Stimulated activated CD4-positive, alpha-beta T cell treated with anti-CD3 and anti-CD28 coated beads, Interleukin-2, amount 100 ng/mL, for 24 hours (primary cell): Measurements from ENCODE around the gene DMKN.
A peak's percentile ranks its signal among the peaks of the same experiment; 100 is the strongest.

ENCODE experiments used
- DNase-seq, 2 donors: peaks; one replicate each; pipeline ENCODE4 v3.0.0-alpha.2; 2020

DMKN gene

DNA sequence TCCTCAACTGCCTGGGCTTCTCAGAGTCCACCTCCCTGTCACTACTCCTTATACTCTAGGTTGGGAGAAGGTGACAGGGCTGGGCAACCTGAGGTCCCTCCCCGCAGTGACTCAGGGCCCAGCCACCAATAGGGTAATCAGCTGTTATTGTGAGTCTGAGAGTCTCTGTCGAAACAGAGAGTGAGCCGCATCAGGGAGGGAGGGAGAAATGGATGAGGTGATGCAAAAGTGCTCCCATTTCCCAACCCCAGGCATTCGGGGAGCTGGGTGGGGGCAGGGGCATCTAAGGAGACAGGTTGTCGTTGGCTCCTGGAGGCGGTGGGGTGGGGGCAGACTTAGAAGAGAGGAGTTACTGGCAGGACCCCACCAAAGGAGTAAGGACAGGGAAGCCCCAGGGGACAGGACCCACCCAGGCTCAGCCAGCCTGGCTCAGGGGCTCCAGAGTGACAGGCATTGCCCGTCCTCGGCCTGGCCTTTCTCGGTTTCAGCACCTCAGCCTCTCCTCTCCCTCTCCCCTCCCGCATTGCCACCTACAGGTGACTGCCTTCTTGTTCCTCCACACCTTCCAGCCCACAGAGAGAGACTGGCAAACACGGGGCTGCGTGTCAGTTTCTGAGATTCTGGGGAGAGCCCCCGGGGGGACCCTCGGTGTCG, at the start of gene DMKN:
Gene DMKN, minus strand, starts transcription at position 22 of the 654 bp plus-strand sequence. CDS start 174 bp downstream, outside the sequence.
- DNase-seq: no peak

GRCh38 chr19:35562776-35563175, 49.3 kb upstream of the DMKN start:
- DNase-seq: no peak

DNA sequence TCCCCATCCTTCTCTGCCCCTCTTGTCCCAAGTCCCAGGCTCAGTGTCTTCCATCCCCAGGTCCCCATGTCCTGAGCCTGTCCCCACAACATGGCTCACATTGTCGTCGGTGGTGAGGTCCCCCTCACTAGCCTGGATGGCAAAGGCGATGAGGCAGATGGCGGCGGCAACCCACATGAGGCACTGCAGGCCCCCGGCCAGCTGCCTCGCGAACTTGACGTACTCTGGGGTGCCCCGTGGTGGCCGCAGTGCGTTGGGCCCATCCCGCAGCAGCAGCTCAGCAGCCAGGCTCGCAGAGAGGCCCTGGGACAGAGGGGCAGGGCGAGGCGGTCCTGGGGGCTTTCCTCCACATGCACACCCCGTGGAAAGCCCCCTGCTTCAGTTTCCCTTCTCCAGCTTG, 48.9 kb upstream of the DMKN start:
- no peak for DNase-seq

- no peak for DNase-seq
Measured at GRCh38 chr19:35561436-35561835, 48.0 kb upstream of the DMKN start.

DNA sequence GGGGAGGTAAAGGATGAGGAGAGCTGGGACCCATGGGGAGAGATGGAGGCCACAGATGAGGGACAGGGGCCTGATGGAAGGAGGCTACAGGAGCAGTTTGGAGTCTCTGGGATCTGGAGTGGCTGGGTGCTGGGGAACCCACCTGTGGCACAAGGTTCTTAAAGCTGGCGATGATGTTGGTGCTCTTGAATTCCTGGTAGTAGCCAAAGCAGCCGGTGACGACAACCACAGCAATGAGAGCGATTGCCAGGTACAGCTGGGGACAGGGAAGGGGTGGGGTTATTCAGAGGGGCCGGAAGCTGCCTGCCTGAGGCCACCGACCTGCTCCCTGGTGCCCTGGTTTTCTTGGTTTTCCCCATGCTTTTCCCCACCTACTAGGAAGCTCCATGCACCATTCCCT, 47.2 kb upstream of the DMKN start:
- no peak for DNase-seq

- no peak for DNase-seq
Measured at GRCh38 chr19:35560271-35560670, 46.8 kb upstream of the DMKN start.

- DNase-seq: no peak
Measured at GRCh38 chr19:35559781-35560180, 46.3 kb upstream of the DMKN start.

DNA sequence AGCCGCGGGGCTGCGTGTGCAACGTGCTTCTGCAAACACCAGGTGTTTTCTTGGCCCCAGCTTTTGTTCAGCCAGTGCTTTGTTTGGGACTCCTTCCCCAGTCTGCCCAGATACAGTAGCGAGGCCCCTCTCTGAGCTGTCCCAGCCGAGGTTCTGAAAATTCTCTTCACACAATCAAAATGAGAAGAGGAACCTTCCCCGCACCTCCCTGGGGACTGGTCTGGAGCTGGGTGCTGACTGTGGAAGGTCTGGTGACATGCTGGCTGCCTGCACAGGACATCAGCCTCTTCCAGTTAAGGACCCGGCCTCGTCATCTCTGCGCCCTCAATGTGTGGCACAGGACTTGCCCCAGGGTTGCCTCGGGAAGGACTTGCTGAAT, 45.8 kb upstream of the DMKN start:
- no peak for DNase-seq

- no peak for DNase-seq
Measured at GRCh38 chr19:35558400-35559280, 45.2 kb upstream of the DMKN start.

DNA sequence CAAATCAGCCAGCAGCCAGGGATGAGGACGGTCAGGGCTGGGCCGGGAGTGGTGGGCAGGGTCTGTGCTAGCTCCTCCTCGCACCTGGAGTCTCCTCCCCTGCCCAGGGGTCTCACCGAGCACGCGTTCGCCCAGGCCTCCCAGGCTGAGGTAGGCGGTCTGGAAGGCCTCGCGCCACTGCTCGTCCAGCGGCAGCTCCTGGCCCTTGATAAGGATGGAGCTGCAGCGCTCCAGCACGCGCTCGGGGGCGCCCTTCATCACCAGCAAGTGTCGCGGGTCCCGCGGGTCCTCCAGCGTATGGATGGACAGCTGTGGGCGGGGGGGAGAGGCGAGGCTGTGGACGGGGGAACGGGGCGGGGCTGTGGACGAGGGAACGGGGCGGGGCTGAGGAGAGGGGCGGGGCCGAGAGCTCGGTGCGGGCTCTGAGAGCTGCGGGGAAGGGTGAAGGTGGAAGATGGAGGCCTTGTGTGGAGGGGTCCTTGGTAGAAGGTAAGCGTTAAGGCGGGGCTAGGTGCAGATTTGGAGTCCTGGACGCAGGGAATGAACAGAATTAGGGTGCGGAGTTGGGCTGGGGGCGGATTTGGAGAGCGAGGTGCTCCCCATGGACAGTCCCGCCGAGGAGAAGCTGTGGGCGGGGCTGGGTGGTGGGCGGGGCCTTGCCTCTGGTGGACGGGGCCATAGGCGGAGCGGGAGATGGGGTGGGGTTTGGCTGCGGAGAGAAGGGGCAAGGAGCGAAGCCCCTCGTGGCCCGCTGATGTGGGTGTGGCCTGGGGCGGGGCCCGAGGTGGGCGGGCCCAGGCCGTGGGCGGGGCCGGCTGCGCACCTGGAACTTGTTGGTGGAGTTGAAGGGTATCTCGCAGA, 44.3 kb upstream of the DMKN start:
- peak; percentile 55 to 75 for DNase-seq

DNA sequence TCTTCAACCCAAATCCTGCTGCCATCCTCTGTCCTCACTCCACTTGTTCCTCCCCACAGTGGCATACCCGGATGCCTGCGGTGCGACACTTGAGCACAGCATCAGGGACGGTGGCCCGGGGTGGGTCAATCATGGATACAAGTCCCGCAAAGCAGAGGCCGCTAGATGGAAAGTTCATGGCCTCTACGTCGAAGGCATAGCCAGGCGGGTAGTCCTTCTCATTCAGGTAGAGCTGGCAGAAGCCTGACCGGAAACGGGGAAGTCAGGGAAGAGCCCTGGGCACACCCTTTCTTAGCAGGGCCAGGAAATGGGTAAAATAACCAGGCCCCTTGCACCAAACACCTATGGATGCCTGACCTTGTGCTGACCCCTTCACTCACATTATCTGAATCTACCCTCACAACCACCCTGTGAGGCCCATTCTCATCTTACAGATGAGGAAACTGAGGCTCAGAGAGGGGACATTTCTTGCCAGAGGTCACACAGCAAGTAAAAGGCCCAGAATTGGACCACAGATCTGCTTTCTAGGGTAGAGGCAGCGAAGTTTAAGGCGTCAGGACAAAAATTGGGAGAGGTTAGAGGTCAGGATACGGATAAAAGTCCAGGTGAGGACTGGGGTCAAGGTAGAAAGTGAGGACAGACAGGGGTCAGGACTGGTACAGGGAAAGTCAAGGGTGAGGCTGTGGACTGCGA, 43.5 kb upstream of the DMKN start:
- no peak for DNase-seq

DNA sequence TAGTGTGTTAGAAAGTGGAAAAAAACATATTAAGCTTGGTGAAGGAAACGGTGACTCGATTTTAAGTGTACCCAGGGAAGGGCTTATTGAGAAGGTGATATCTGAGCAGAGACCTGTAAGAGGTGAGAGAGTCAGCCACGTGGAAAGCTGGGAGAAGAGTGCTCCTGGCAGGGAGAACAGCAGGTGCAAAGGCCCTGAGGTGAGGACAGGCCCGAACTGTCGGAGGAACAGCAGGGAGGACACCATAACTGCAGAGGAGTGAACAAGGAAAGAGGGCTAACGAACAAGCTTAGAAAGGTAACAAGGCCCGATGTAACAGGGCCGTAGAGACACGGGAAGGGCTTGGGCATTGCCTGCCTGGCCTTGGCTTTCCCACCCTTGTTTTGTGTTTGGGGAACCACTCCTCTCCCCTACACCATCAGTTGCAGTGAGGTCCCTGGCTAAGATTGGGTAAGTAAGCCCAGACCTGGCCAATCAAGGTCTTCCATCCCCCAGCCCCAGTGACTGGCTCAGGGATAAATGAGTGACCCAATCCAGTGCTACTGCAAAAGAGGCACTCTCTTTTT, 42.7 kb upstream of the DMKN start:
- DNase-seq: no peak

DNA sequence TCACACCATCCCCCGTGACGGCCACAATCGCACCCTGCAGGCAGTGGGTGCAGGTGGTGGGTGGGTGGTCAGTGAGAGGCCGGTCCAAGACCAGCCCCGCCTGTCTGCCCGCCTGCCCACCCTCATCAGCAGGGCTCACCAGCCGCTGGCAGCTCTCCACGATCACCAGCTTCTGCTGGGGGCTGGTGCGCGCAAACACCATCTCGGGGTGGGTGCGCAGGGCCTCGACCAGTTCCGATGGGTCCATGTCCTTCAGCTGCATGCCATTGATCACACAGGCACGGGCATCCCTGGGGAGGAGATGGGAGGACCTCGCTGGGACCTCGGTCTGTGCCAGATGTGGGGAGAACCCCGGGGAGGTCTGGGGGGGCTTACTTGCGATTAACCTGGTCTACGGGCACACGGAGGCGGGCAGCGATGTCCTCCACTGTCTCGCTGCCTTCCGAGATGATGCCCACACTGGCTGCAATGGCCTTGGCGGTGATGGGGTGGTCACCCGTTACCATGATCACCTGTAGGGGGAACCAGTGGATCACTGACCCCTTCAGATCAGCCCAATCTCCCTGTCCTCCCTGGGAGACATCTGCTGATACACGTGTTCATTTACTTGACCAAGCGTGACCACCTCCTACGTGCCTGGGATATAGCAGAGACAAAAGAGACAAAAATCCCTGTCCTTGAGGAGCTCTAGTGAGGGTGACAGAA, 42.0 kb upstream of the DMKN start:
- DNase-seq: no peak

DNA sequence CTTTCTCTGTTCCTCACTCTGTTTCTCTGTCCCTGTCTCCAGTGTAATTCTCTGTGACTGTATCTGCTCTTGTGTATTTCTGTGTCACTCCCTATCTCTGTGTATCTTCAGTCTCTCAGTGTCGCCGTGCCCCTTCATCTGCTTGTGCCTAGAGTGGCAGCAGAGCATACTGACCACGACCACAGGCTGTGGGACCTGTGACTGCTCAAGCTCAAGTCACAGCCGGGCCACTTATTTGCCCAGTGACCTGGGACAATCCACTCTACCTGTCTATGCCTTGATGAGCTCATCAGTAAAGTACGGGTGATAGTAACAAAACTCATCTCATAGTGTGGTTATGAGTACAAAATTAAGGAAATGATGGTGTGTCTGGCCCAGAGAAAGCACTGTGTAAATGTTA, 40.6 kb upstream of the DMKN start:
- no peak for DNase-seq

- DNase-seq: no peak
Measured at GRCh38 chr19:35553385-35554000, 40.0 kb upstream of the DMKN start.

- DNase-seq: no peak
Measured at GRCh38 chr19:35552534-35553384, 39.3 kb upstream of the DMKN start.

DNA sequence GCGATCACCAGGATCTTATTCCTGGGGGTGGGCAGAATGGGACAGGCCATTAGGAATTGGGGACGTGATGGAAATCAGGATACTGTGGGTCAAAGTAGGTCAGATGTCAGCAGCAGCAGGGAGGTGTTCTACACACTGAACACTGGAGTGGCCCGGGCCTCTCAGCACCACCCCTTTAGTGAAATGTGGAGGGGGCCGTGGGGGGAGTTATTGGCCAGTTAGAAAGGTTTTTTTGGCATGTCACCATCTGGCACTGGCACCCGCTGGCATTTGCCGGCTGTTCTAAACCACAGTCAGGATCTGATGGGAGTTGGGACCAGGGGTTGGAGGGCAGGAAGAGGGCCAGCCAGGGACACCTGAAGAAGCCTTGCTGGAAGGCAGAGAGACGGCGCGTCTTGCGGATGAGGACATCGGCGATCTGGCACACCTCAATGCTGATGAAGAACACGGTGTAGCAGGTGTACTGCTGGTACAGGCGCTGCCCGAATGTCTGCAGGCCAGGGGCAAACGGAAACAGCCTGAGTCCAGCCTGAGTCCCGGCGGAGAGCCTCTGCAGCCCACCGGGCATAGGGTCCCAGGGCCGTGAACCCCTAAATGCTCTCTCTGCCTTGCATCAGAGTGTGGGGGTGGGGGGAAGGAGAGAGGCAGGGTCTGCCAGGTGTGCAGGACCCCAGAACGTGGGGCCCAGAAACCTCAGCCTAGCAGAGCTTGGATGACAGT, 37.8 kb upstream of the DMKN start:
- no peak for DNase-seq

DNA sequence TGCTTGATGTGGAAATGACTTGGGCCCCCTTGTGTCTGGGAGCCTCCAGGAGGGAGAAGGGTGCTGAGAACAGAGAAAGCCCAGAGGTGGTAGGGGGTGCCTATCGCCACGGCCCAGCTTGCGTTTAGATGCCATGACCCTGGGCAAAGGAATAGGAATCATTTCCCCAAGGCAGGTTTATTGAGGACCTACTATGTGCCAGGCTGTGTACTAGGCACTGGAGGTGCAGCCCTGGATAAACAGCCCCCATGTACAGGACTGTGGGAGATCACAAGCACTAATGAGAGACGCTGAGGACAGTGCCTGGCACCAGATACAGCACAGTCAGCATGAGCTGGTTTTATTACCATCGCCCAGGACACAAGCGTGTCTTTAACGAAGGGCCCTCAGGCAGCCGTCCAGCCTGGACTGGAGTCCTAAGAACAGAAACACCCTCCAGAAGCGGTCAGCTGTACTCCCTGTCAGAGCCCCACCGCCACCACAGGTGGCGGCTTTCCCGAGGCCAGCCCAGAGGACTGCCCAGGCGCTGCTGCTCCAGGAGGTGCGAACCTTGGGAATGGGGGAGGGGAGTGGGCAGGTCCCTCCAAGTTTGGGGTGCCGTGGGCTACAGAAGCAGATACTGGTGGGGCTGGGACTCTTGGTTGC, 36.6 kb upstream of the DMKN start:
- no peak for DNase-seq

- DNase-seq: peak; percentile 51 to 60
Measured at GRCh38 chr19:35549174-35549788, 35.8 kb upstream of the DMKN start.
